SH-SY5Y (cell line): ENCODE measurements around the gene COBL.

Source experiments
- GATA2 ChIP-seq: IDR thresholded peaks from 2 replicates; pipeline ENCODE4 v1.6.1; 2011; ENCODE audit warnings: mild to moderate bottlenecking, low read depth, low read length
- GATA3 ChIP-seq: IDR thresholded peaks from 2 replicates; pipeline ENCODE4 v1.6.1; 2011; ENCODE audit warnings: low read depth, mild to moderate bottlenecking, low read length, moderate library complexity

DNA sequence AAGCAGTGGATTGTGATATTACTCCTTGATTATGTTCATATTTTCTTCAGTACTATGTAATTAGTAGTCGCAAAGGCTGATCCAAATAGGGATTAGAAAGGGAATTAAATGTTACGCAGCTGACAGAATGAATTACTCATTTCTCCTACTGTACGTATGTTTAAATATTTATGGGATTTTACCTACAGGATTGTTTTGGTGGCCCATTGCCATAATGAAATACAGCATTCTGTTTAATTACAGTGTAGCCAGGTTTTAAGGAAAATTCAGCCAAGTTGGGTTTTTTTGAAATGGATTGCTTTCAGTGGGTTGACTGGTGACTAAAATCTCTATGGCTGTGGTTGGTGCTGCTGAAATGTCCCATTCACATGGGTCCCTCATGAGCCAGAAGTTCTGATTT, 336.2 kb downstream of the COBL start:
- no peak for TF ChIP-seq GATA2
- TF ChIP-seq GATA3: no peak
